Liver (tissue), 9 donors: Measurements from ENCODE around the gene BSND. TPM values are rescaled to one million over a fixed set of nuclear protein-coding genes. Genes with fewer than 3 reads are reported as not detected.

Experiments used
- DNase-seq: peaks from one replicate; pipeline ENCODE4 v3.0.0-alpha.2; 2017; ENCODE audit warnings: low spot score
- H3K27ac ChIP-seq, 2 donors: one replicate each; pipeline ENCODE4 v1.7.0; 2013; ENCODE audit warnings: inconsistent platforms in 2 of 2, low read length in 2 of 2, control low read depth in 1 of 2, low read depth in 1 of 2, mild to moderate bottlenecking in 1 of 2
- H3K27me3 ChIP-seq, 4 donors: one replicate each; pipeline versions ENCODE4 v1.6.1 to v1.7.0; 2013; ENCODE audit warnings: low read length in 3 of 4, inconsistent platforms in 1 of 4, mild to moderate bottlenecking in 1 of 4, moderate library complexity in 1 of 4; ENCODE audit not compliant: control insufficient read depth in 4 of 4, insufficient read depth in 4 of 4
- H3K36me3 ChIP-seq, 4 donors: one replicate each; pipeline versions ENCODE4 v1.6.1 to v1.7.0; 2013; ENCODE audit warnings: low read length in 3 of 4, mild to moderate bottlenecking in 3 of 4, low read depth in 1 of 4, moderate library complexity in 1 of 4; ENCODE audit not compliant: control insufficient read depth in 4 of 4, insufficient read depth in 3 of 4
- H3K4me1 ChIP-seq, 4 donors: one replicate each; pipeline versions ENCODE4 v1.6.1 to v1.7.0; 2013; ENCODE audit warnings: low read length in 3 of 4, mild to moderate bottlenecking in 3 of 4, moderate library complexity in 1 of 4; ENCODE audit not compliant: control insufficient read depth in 4 of 4, insufficient read depth in 4 of 4
- H3K4me3 ChIP-seq, 3 donors: one replicate each; pipeline versions ENCODE4 v1.6.1 to v1.7.0; 2013; ENCODE audit warnings: low read length in 3 of 3, control low read depth in 1 of 3, low read depth in 1 of 3, mild to moderate bottlenecking in 1 of 3
- H3K9ac ChIP-seq, 2 donors: one replicate each; pipeline ENCODE4 v1.7.0; 2013; ENCODE audit warnings: low read length in 2 of 2, mild to moderate bottlenecking in 2 of 2, moderate library complexity in 2 of 2, control low read depth in 1 of 2, low read depth in 1 of 2
- H3K9me3 ChIP-seq, 4 donors: one replicate each; pipeline versions ENCODE4 v1.6.1 to v1.7.0; 2013; ENCODE audit warnings: low read length in 3 of 4; ENCODE audit not compliant: control insufficient read depth in 4 of 4
- CTCF ChIP-seq: fragments of 150-350 bp; IDR thresholded peaks from 2 replicates; pipeline ENCODE4 v1.5.1; 2017; ENCODE audit warnings: improper control_type of control experiment, low read depth, low read length; ENCODE audit not compliant: missing input control
- EGR1 ChIP-seq, 2 donors: IDR thresholded peaks; 2 replicates each; pipeline ENCODE4 v1.6.1; 2016 to 2018; ENCODE audit warnings: antibody characterized with exemption in 2 of 2, low read depth in 2 of 2
- FOXA1 ChIP-seq: IDR thresholded peaks from 2 replicates; pipeline ENCODE4 v1.6.1; 2016; ENCODE audit warnings: antibody characterized with exemption
- GABPA ChIP-seq, 2 donors: IDR thresholded peaks in 1 of 2; conservative IDR thresholded peaks in 1 of 2; 2 replicates each; pipeline ENCODE4 v1.6.1; 2016; ENCODE audit warnings: antibody characterized with exemption in 2 of 2, mild to moderate bottlenecking in 1 of 2, moderate library complexity in 1 of 2
- HNF4A ChIP-seq, 2 donors: conservative IDR thresholded peaks; 2 replicates each; pipeline ENCODE4 v1.6.1; 2016; ENCODE audit warnings: antibody characterized with exemption in 2 of 2, mild to moderate bottlenecking in 2 of 2
- HNF4G ChIP-seq: IDR thresholded peaks from 2 replicates; pipeline ENCODE4 v1.6.1; 2016; ENCODE audit warnings: antibody characterized with exemption
- JUND ChIP-seq, 2 donors: IDR thresholded peaks; 2 replicates each; pipeline ENCODE4 v1.6.1; 2016; ENCODE audit warnings: antibody characterized with exemption in 2 of 2
- NR2F2 ChIP-seq: IDR thresholded peaks from 2 replicates; pipeline ENCODE4 v1.6.1; 2016; ENCODE audit warnings: antibody characterized with exemption
- RAD21 ChIP-seq, 2 donors: IDR thresholded peaks; 2 replicates each; pipeline ENCODE4 v1.6.1; 2016; ENCODE audit warnings: antibody characterized with exemption in 2 of 2, mild to moderate bottlenecking in 2 of 2
- REST ChIP-seq: IDR thresholded peaks from 2 replicates; pipeline ENCODE4 v1.6.1; 2016; ENCODE audit warnings: antibody characterized with exemption, mild to moderate bottlenecking
- RXRA ChIP-seq, 2 donors: IDR thresholded peaks; 2 replicates each; pipeline ENCODE4 v1.6.1; 2017 to 2018; ENCODE audit warnings: antibody characterized with exemption in 2 of 2, mild to moderate bottlenecking in 1 of 2
- SP1 ChIP-seq: IDR thresholded peaks from 2 replicates; pipeline ENCODE4 v1.6.1; 2018; ENCODE audit warnings: antibody characterized with exemption, mild to moderate bottlenecking
- TAF1 ChIP-seq: conservative IDR thresholded peaks from 2 replicates; pipeline ENCODE4 v1.6.1; 2016; ENCODE audit warnings: antibody characterized with exemption, mild to moderate bottlenecking
- YY1 ChIP-seq: IDR thresholded peaks from 2 replicates; pipeline ENCODE4 v1.6.1; 2016; ENCODE audit warnings: antibody characterized with exemption, mild to moderate bottlenecking
- ZBTB33 ChIP-seq: IDR thresholded peaks from 2 replicates; pipeline ENCODE4 v1.6.1; 2016; ENCODE audit warnings: antibody characterized with exemption
- WGBS: extraction: QIAGEN DNeasy Blood & Tissue Kit; methylation state at CpG from one replicate; pipeline ENCODE4 v1.1.7; 2013; 5-methylcytosine and 5-hydroxymethylcytosine counted together
- polyA plus RNA-seq, 2 donors: library from polyadenylated mRNA; stranded (reverse) in 1 of 2; unstranded in 1 of 2; fragments of 200-250 nt in 1 of 2; fragments of >200 nt in 1 of 2; fragmentation: Nextera tagmentation in 1 of 2; extraction: Ambion mirVana in 1 of 2; gene quantifications; one replicate each; pipeline versions ENCODE4 v1.2.1 to v1.2.3, GENCODE V29; 2013 to 2015
- total RNA-seq, 2 donors: library from RNA; depleted of rRNA; stranded (reverse); fragments of >200 nt; gene quantifications; one replicate each; pipeline ENCODE4 v1.2.3, GENCODE V29; 2014
- TF ChIP-seq, protein P1 (sequence below): IDR thresholded peaks from 2 replicates; pipeline ENCODE4 v1.6.1; 2016; ENCODE audit warnings: antibody characterized with exemption
- TF ChIP-seq, protein P2 (sequence below): IDR thresholded peaks from 2 replicates; pipeline ENCODE4 v1.6.1; 2016; ENCODE audit warnings: antibody characterized with exemption
- donor health status: healthy.
- donor health status: healthy.
- donor health status: healthy.
- donor health status: healthy.
- donor health status: healthy.

BSND gene
- total and polyA plus RNA-seq, 4 donors, result 0.14 TPM; not detected in 3

GRCh38 chr1:55043011-55043410 is 44.3 kb downstream of the BSND start:
- WGBS, result 86% methylated on average over 2 of the region's 2 CpGs
- no peak for TF ChIP-seq JUND (IDR thresholded peaks at IDR 0.05)
- no peak for TF ChIP-seq RAD21 (IDR thresholded peaks at IDR 0.05)
- no peak for TF ChIP-seq HNF4G
- TF ChIP-seq SP1, result no peak
- no peak for TF ChIP-seq FOXA1
- no peak for TF ChIP-seq GABPA (IDR thresholded peaks at IDR 0.05 in 1 of 2, conservative IDR thresholded peaks at IDR 0.05 in 1 of 2)
- TF ChIP-seq TAF1, result no peak
- TF ChIP-seq YY1, result no peak
- no peak for TF ChIP-seq NR2F2
- no peak for TF ChIP-seq REST
- TF ChIP-seq, protein P1, sequence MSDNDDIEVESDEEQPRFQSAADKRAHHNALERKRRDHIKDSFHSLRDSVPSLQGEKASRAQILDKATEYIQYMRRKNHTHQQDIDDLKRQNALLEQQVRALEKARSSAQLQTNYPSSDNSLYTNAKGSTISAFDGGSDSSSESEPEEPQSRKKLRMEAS, result no peak
- no peak for TF ChIP-seq HNF4A (conservative IDR thresholded peaks at IDR 0.05)
- no peak for TF ChIP-seq CTCF
- TF ChIP-seq, protein P2, sequence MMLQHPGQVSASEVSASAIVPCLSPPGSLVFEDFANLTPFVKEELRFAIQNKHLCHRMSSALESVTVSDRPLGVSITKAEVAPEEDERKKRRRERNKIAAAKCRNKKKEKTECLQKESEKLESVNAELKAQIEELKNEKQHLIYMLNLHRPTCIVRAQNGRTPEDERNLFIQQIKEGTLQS, result no peak
- TF ChIP-seq EGR1 (IDR thresholded peaks at IDR 0.05; ENCODE audit: low read depth in 2 of 2), result no peak
- no peak for TF ChIP-seq RXRA (IDR thresholded peaks at IDR 0.05)
- no peak for TF ChIP-seq ZBTB33
- no peak overlapping the region for H3K27ac ChIP-seq
- peaks cover 3 to 9% (median 6%) of the 10 kb centered on the region in 4 donors for H3K36me3 ChIP-seq
- no peak for DNase-seq
- H3K4me1 ChIP-seq, result peaks cover 19 to 85% (median 63%) of the 10 kb centered on the region in 4 donors
- no peak overlapping the region for H3K9ac ChIP-seq
- H3K4me3 ChIP-seq, result peak overlapping the region in 1 of 3 donors; percentile 80
- H3K27me3 ChIP-seq, result no peaks in the 10 kb centered on the region
- H3K9me3 ChIP-seq, result no peaks in the 10 kb centered on the region

DNA sequence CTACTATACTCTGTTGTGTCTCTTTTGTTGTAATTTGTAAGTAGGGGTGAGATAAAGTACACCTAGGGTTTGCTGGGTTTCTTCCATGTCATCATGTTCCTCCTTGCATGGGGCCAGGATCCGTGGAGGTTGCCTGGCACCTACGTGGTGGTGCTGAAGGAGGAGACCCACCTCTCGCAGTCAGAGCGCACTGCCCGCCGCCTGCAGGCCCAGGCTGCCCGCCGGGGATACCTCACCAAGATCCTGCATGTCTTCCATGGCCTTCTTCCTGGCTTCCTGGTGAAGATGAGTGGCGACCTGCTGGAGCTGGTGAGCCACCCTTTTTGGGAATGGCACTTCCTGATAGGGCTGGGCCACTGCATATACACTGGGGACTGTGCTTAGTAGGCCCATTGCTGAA is 45.0 kb downstream of the BSND start:
- TF ChIP-seq HNF4G (no peak), ZBTB33 (no peak), RAD21 (IDR thresholded peaks at IDR 0.05) (no peak), GABPA (IDR thresholded peaks at IDR 0.05 in 1 of 2, conservative IDR thresholded peaks at IDR 0.05 in 1 of 2) (no peak), TAF1 (no peak), JUND (IDR thresholded peaks at IDR 0.05) (no peak), SP1 (no peak)
- TF ChIP-seq, protein P2, result no peak
- TF ChIP-seq, protein P1, result no peak
- WGBS, result 97% methylated on average over 9 of the region's 9 CpGs

More for the DNA sequence above, 45.0 kb downstream of the BSND start:
- Histone ChIP-seq H3K4me1 (peaks cover 18 to 85% (median 64%) of the 10 kb centered on the region in 4 donors), H3K27ac (no peak overlapping the region), H3K36me3 (peaks cover 4 to 10% (median 7%) of the 10 kb centered on the region in 4 donors), H3K9me3 (no peaks in the 10 kb centered on the region), H3K9ac (no peak overlapping the region), H3K27me3 (no peaks in the 10 kb centered on the region), H3K4me3 (no peak overlapping the region)
- no peak for DNase-seq
